HG03108 (cell line): Measurements from ENCODE around the gene MED13L.

ENCODE experiments used
- ATAC-seq: cut with Tn5 transposase; IDR thresholded peaks from one replicate; pipeline ENCODE4 v1.9.1; 2021; ENCODE audit warnings: moderate library complexity; ENCODE audit not compliant: unreplicated experiment

MED13L gene

GRCh38 chr12:115920395-115921183, 356.9 kb downstream of the MED13L start:
- ATAC-seq: no peak

- no peak for ATAC-seq
Observed at GRCh38 chr12:115918763-115919162, 358.7 kb downstream of the MED13L start.

GRCh38 chr12:115916910-115917668, 360.4 kb downstream of the MED13L start:
- no peak for ATAC-seq

GRCh38 chr12:115914122-115914521, 363.4 kb downstream of the MED13L start:
- no peak for ATAC-seq

- no peak for ATAC-seq
Observed at GRCh38 chr12:115912440-115912839, 365.1 kb downstream of the MED13L start.

GRCh38 chr12:115911360-115911759, 366.1 kb downstream of the MED13L start:
- no peak for ATAC-seq

- no peak for ATAC-seq
Observed at GRCh38 chr12:115910057-115910456, 367.4 kb downstream of the MED13L start.
